GM18951 (cell line): ENCODE measurements around the gene CBFA2T2.

Source experiments
- POLR2A ChIP-seq: IDR thresholded peaks from 4 replicates; pipeline ENCODE4 v1.6.1; 2011; ENCODE audit warnings: mild to moderate bottlenecking; ENCODE audit not compliant: insufficient read length, insufficient read depth; ENCODE audit errors: extremely low read depth
- in situ Hi-C: fragments of 300-500 bp; cut with MboI; formaldehyde crosslinking; loops from one replicate; pipeline ENCODE4 v1.12.0; 2022; ENCODE audit warnings: low sequenced_read_pairs, mixed read lengths, inconsistent platforms; ENCODE audit not compliant: unreplicated experiment

Gene CBFA2T2

GRCh38 chr20:33667676-33668465 is 178.0 kb downstream of the CBFA2T2 start:
- no peak for TF ChIP-seq POLR2A
- in situ Hi-C loops = loop anchor here (10.0 kb wide), 1 partner anchor 213 kb away; no protein-coding TSS in a partner anchor

- no peak for TF ChIP-seq POLR2A
- in situ Hi-C loops = loop anchor here (10.0 kb wide), 1 partner anchor 214 kb away; no protein-coding TSS in a partner anchor
Measured at GRCh38 chr20:33668466-33669155, 178.7 kb downstream of the CBFA2T2 start.

- in situ Hi-C loops = loop anchor here (10.0 kb wide), 1 partner anchor 214 kb away; no protein-coding TSS in a partner anchor
- TF ChIP-seq POLR2A = no peak
Measured at GRCh38 chr20:33669224-33669623, 179.3 kb downstream of the CBFA2T2 start.

- TF ChIP-seq POLR2A = no peak
- in situ Hi-C loops = loop anchor here (10.0 kb wide), 1 partner anchor 215 kb away; no protein-coding TSS in a partner anchor
Measured at GRCh38 chr20:33669873-33670640, 180.2 kb downstream of the CBFA2T2 start.

GRCh38 chr20:33670715-33671499 is 181.0 kb downstream of the CBFA2T2 start:
- no peak for TF ChIP-seq POLR2A
- in situ Hi-C loops = no loop called here

GRCh38 chr20:33671573-33672288 is 181.8 kb downstream of the CBFA2T2 start:
- no peak for TF ChIP-seq POLR2A
- in situ Hi-C loops = no loop called here

- in situ Hi-C loops = no loop called here
Measured at GRCh38 chr20:33672426-33673113, 182.7 kb downstream of the CBFA2T2 start.

GRCh38 chr20:33673114-33673409 is 183.2 kb downstream of the CBFA2T2 start:
- in situ Hi-C loops = no loop called here
- TF ChIP-seq POLR2A = no peak

More at GRCh38 chr20:33672426-33673113, 182.7 kb downstream of the CBFA2T2 start:
- no peak for TF ChIP-seq POLR2A

- in situ Hi-C loops = no loop called here
- no peak for TF ChIP-seq POLR2A
Measured at GRCh38 chr20:33673410-33674293, 183.8 kb downstream of the CBFA2T2 start.

- TF ChIP-seq POLR2A = peak; percentile 61
Measured at GRCh38 chr20:33674294-33675135, 184.6 kb downstream of the CBFA2T2 start, which contains the start of gene NECAB3. TSS of gene NECAB3 (minus strand) at chr20:33674428. CDS start at chr20:33674352, 76 bp downstream.

More at GRCh38 chr20:33674294-33675135, 184.6 kb downstream of the CBFA2T2 start, which contains the start of gene NECAB3:
- in situ Hi-C loops = no loop called here
